GM23338 (cell line): ENCODE data around the gene IRF2BP1. TPM values are rescaled to one million over a fixed set of nuclear protein-coding genes. Genes with fewer than 3 reads are reported as not detected.

Experiments used
- ATAC-seq: fragments of 200-7000 bp; cut with Tn5 transposase; 3 replicates; pipeline ENCODE4 v1.9.1; 2020
- DNase-seq: peaks from one replicate; pipeline ENCODE4 v3.0.0-alpha.2; 2015; ENCODE audit warnings: low spot score
- H2AFZ ChIP-seq: fragments of 200-600 bp; sonication (generic); 2 replicates; pipeline ENCODE4 v1.8.0; 2016; ENCODE audit warnings: antibody characterized with exemption, mild to moderate bottlenecking, moderate library complexity
- H3F3A ChIP-seq: fragments of 200-600 bp; sonication (generic); replicated peaks from 2 replicates; pipeline ENCODE4 v1.8.0; 2017; ENCODE audit warnings: antibody characterized with exemption, mixed run types, low read depth
- H3K27ac ChIP-seq: fragments of 200-600 bp; sonication (generic); 2 replicates; pipeline ENCODE4 v1.6.1; 2016; ENCODE audit warnings: low read depth
- H3K27me3 ChIP-seq: fragments of 200-600 bp; sonication (generic); 2 replicates; pipeline ENCODE4 v1.8.0; 2016; ENCODE audit warnings: mild to moderate bottlenecking, mixed run types, moderate library complexity; ENCODE audit not compliant: insufficient read depth
- H3K36me3 ChIP-seq: fragments of 200-600 bp; sonication (generic); 2 replicates; pipeline ENCODE4 v1.8.0; 2016; ENCODE audit warnings: mild to moderate bottlenecking; ENCODE audit not compliant: insufficient read depth
- H3K4me1 ChIP-seq: fragments of 200-600 bp; sonication (generic); 2 replicates; pipeline ENCODE4 v1.8.0; 2016; ENCODE audit warnings: mild to moderate bottlenecking, moderate library complexity; ENCODE audit not compliant: insufficient read depth
- H3K4me2 ChIP-seq: fragments of 200-600 bp; sonication (generic); 2 replicates; pipeline ENCODE4 v1.7.1; 2017; ENCODE audit warnings: mixed run types
- H3K4me3 ChIP-seq: fragments of 200-600 bp; sonication (generic); 2 replicates; pipeline ENCODE4 v1.6.1; 2016; ENCODE audit warnings: mixed run types
- H3K79me2 ChIP-seq: fragments of 200-600 bp; sonication (generic); replicated peaks from 2 replicates; pipeline ENCODE4 v1.8.0; 2017; ENCODE audit warnings: mild to moderate bottlenecking; ENCODE audit not compliant: insufficient read depth
- H3K9me2 ChIP-seq: fragments of 200-600 bp; sonication (generic); 2 replicates; pipeline ENCODE4 v1.8.0; 2017; ENCODE audit not compliant: insufficient read depth
- H4K20me1 ChIP-seq: fragments of 200-600 bp; sonication (generic); replicated peaks from 2 replicates; pipeline ENCODE4 v1.8.0; 2017; ENCODE audit warnings: mild to moderate bottlenecking; ENCODE audit not compliant: insufficient read depth
- H3K27ac Mint-ChIP-seq: 2 replicates; pipeline ENCODE4 v1.8.0; 2020; ENCODE audit warnings: inconsistent platforms, mild to moderate bottlenecking, moderate library complexity, mixed read lengths
- H3K27me3 Mint-ChIP-seq: 3 replicates; pipeline ENCODE4 v1.8.0; 2022; ENCODE audit warnings: low read depth, mild to moderate bottlenecking, moderate library complexity, mixed read lengths, inconsistent platforms; ENCODE audit not compliant: insufficient read depth, poor library complexity
- H3K36me3 Mint-ChIP-seq: 3 replicates; pipeline ENCODE4 v1.8.0; 2021; ENCODE audit warnings: low read depth, mild to moderate bottlenecking, inconsistent platforms, moderate library complexity, mixed read lengths
- H3K4me1 Mint-ChIP-seq: 3 replicates; pipeline ENCODE4 v1.8.0; 2020; ENCODE audit warnings: mild to moderate bottlenecking, inconsistent platforms, mixed read lengths
- H3K4me3 Mint-ChIP-seq: 3 replicates; pipeline ENCODE4 v1.8.0; 2021; ENCODE audit warnings: moderate library complexity, mild to moderate bottlenecking, inconsistent platforms, mixed read lengths
- H3K9me3 Mint-ChIP-seq: 3 replicates; pipeline ENCODE4 v1.8.0; 2020; ENCODE audit warnings: moderate library complexity, mild to moderate bottlenecking, inconsistent platforms, mixed read lengths
- CREB1 ChIP-seq: fragments of 250-450 bp; sonication (Bioruptor Pico); IDR thresholded peaks from 2 replicates; pipeline ENCODE4 v1.5.0; 2020; ENCODE audit warnings: low read depth, mild to moderate bottlenecking, moderate library complexity
- EZH2 ChIP-seq: fragments of 200-600 bp; sonication (generic); IDR thresholded peaks from one replicate; pipeline ENCODE4 v1.8.0; 2017; ENCODE audit warnings: antibody characterized with exemption, mild to moderate bottlenecking, low read depth; ENCODE audit not compliant: unreplicated experiment
- EZH2phosphoT487 ChIP-seq: fragments of 200-600 bp; sonication (generic); IDR thresholded peaks from one replicate; pipeline ENCODE4 v1.8.1; 2018; ENCODE audit warnings: antibody characterized with exemption; ENCODE audit not compliant: unreplicated experiment
- JUNB ChIP-seq: IDR thresholded peaks from one replicate; pipeline ENCODE4 v1.6.1; 2016; ENCODE audit warnings: antibody characterized with exemption; ENCODE audit not compliant: unreplicated experiment
- POLR2AphosphoS5 ChIP-seq: IDR thresholded peaks from 2 replicates; pipeline ENCODE4 v1.6.1; 2016; ENCODE audit warnings: antibody characterized with exemption, low read depth
- STAT1 ChIP-seq: IDR thresholded peaks from one replicate; pipeline ENCODE4 v1.6.1; 2016; ENCODE audit warnings: antibody characterized with exemption; ENCODE audit not compliant: unreplicated experiment
- ZNF331 ChIP-seq: fragments of 250-450 bp; sonication (Bioruptor Pico); IDR thresholded peaks from 2 replicates; pipeline ENCODE4 v1.5.0; 2020; ENCODE audit warnings: low read depth, mild to moderate bottlenecking, moderate library complexity
- polyA plus RNA-seq: library from polyadenylated mRNA; unstranded; fragments of >200 nt; fragmentation: Nextera tagmentation; extraction: Ambion mirVana; gene quantifications from 2 replicates; pipeline ENCODE4 v1.2.1, GENCODE V29; 2016
- total RNA-seq: library from RNA; depleted of rRNA; stranded (reverse); fragments of >200 nt; shearing (Covaris generic); gene quantifications from 2 replicates; pipeline ENCODE4 v1.2.3, GENCODE V29; 2014
- TF ChIP-seq, protein P1 (sequence below): IDR thresholded peaks from 2 replicates; pipeline ENCODE4 v1.6.1; 2016; ENCODE audit warnings: antibody characterized with exemption
- TF ChIP-seq, protein P2 (sequence below), 2 experiments: fragments of 200-600 bp in 1 of 2; sonication (generic) in 1 of 2; conservative IDR thresholded peaks; 2 replicates each; pipeline versions ENCODE4 v1.5.1 to v1.6.1; 2016 to 2017; ENCODE audit warnings: antibody characterized with exemption in 2 of 2, low read depth in 2 of 2, mild to moderate bottlenecking in 2 of 2, moderate library complexity in 1 of 2
- TF ChIP-seq, protein P3 (sequence below): fragments of 250-450 bp; sonication (Bioruptor Pico); IDR thresholded peaks from 2 replicates; pipeline ENCODE4 v1.5.0; 2020; ENCODE audit warnings: mild to moderate bottlenecking, moderate library complexity

IRF2BP1 gene
- total and polyA plus RNA-seq, 2 experiments from 2014 or later = 10.4 to 41.6 TPM

DNA sequence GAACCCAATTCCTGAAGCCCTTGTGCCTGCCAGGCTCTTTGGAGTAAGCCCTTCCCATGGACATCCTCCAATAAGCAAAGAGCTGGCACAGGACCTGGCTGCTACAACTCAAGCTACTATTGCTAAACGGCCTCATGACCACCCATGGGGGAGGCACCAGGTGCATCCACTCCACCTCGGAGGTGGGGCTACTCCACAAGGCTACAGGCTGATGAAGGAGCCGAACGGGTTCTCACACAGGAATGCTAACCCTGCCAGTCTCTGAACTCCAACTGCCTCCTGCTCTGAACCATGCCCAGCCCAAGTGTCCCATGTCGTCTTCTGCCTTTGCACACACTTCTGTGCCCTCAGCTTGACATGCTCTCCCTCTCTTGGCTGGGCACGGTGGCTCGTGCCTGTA lies 33.0 kb downstream of the IRF2BP1 start:
- H3K9me2 ChIP-seq = no peaks in the 10 kb centered on the region
- Mint-ChIP-seq H3K9me3 (no peaks in the 10 kb centered on the region), H3K27me3 (peaks cover 13% of the 10 kb centered on the region), H3K4me3 (no peak overlapping the region), H3K27ac (no peak overlapping the region; the same call in 1 of the 2 replicates), H3K4me1 (no peaks in the 10 kb centered on the region), H3K36me3 (peaks cover 64% of the 10 kb centered on the region)
- no peaks in the 10 kb centered on the region for H3K27me3 ChIP-seq
- H3F3A ChIP-seq = peaks cover 18% of the 10 kb centered on the region
- no peak overlapping the region for H3K4me2 ChIP-seq
- no peaks in the 10 kb centered on the region for H3K4me1 ChIP-seq
- DNase-seq = no peak
- peaks cover 43% of the 10 kb centered on the region for H4K20me1 ChIP-seq
- H3K27ac ChIP-seq = no peak overlapping the region
- ATAC-seq = no peak
- H3K79me2 ChIP-seq = peaks cover 31% of the 10 kb centered on the region
- TF ChIP-seq EZH2 = no peak
- peaks cover 42% of the 10 kb centered on the region for H3K36me3 ChIP-seq
- no peak overlapping the region for H3K4me3 ChIP-seq
- H2AFZ ChIP-seq = no peak overlapping the region

DNA sequence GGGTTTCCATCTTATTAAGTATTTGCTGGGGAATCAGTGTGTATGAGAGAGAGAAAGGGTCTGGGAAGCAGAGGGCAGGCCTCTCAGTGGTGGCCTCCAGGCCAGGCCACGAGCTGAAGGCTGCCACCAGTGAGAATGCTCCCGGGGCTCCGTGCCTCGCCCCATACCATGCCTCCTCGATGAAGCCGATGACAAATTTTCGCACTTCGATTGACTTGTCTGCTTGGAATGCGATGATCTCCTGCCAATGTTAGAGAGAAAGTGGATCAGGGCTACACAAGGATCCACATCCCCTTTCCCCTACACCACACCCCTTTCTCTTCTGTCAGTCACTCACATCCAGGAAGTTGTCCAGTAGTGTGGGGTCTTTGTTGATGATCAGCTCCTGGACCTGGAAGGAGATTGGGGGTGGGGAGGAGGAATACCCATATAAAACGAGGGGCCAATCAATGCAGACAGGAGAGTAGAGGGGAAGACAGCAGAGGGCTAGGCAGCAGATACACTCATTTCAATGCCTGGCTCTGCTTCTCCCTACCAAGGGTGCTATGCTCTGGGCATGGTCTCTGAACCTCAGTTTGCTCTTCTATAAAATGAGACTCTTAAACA lies 33.7 kb downstream of the IRF2BP1 start:
- Histone ChIP-seq H3K27ac (no peak overlapping the region), H3K79me2 (peaks cover 23% of the 10 kb centered on the region), H3K27me3 (no peaks in the 10 kb centered on the region), H3F3A (peaks cover 20% of the 10 kb centered on the region), H2AFZ (no peak overlapping the region), H3K4me1 (no peaks in the 10 kb centered on the region), H4K20me1 (peaks cover 37% of the 10 kb centered on the region), H3K36me3 (peaks cover 50% of the 10 kb centered on the region), H3K4me2 (no peak overlapping the region), H3K9me2 (no peaks in the 10 kb centered on the region), H3K4me3 (no peak overlapping the region)
- DNase-seq (no peak), ATAC-seq (no peak)
- no peak overlapping the region for H3K4me3 Mint-ChIP-seq
- peaks cover 69% of the 10 kb centered on the region for H3K36me3 Mint-ChIP-seq
- no peaks in the 10 kb centered on the region for H3K4me1 Mint-ChIP-seq
- H3K27me3 Mint-ChIP-seq = peaks cover 13% of the 10 kb centered on the region
- H3K27ac Mint-ChIP-seq = no peak overlapping the region; the same call in 1 of the 2 replicates
- no peaks in the 10 kb centered on the region for H3K9me3 Mint-ChIP-seq
- TF ChIP-seq, protein P1, sequence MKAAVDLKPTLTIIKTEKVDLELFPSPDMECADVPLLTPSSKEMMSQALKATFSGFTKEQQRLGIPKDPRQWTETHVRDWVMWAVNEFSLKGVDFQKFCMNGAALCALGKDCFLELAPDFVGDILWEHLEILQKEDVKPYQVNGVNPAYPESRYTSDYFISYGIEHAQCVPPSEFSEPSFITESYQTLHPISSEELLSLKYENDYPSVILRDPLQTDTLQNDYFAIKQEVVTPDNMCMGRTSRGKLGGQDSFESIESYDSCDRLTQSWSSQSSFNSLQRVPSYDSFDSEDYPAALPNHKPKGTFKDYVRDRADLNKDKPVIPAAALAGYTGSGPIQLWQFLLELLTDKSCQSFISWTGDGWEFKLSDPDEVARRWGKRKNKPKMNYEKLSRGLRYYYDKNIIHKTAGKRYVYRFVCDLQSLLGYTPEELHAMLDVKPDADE = no peak
- TF ChIP-seq EZH2 (no peak), JUNB (no peak), STAT1 (no peak), POLR2AphosphoS5 (no peak), ZNF331 (CRISPR knock-in tag) (no peak), CREB1 (CRISPR knock-in tag) (no peak), EZH2phosphoT487 (no peak)
- TF ChIP-seq, protein P2, sequence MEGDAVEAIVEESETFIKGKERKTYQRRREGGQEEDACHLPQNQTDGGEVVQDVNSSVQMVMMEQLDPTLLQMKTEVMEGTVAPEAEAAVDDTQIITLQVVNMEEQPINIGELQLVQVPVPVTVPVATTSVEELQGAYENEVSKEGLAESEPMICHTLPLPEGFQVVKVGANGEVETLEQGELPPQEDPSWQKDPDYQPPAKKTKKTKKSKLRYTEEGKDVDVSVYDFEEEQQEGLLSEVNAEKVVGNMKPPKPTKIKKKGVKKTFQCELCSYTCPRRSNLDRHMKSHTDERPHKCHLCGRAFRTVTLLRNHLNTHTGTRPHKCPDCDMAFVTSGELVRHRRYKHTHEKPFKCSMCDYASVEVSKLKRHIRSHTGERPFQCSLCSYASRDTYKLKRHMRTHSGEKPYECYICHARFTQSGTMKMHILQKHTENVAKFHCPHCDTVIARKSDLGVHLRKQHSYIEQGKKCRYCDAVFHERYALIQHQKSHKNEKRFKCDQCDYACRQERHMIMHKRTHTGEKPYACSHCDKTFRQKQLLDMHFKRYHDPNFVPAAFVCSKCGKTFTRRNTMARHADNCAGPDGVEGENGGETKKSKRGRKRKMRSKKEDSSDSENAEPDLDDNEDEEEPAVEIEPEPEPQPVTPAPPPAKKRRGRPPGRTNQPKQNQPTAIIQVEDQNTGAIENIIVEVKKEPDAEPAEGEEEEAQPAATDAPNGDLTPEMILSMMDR (conservative IDR thresholded peaks at IDR 0.05; ENCODE audit: low read depth in 2 of 2) = no peak
- TF ChIP-seq, protein P3, sequence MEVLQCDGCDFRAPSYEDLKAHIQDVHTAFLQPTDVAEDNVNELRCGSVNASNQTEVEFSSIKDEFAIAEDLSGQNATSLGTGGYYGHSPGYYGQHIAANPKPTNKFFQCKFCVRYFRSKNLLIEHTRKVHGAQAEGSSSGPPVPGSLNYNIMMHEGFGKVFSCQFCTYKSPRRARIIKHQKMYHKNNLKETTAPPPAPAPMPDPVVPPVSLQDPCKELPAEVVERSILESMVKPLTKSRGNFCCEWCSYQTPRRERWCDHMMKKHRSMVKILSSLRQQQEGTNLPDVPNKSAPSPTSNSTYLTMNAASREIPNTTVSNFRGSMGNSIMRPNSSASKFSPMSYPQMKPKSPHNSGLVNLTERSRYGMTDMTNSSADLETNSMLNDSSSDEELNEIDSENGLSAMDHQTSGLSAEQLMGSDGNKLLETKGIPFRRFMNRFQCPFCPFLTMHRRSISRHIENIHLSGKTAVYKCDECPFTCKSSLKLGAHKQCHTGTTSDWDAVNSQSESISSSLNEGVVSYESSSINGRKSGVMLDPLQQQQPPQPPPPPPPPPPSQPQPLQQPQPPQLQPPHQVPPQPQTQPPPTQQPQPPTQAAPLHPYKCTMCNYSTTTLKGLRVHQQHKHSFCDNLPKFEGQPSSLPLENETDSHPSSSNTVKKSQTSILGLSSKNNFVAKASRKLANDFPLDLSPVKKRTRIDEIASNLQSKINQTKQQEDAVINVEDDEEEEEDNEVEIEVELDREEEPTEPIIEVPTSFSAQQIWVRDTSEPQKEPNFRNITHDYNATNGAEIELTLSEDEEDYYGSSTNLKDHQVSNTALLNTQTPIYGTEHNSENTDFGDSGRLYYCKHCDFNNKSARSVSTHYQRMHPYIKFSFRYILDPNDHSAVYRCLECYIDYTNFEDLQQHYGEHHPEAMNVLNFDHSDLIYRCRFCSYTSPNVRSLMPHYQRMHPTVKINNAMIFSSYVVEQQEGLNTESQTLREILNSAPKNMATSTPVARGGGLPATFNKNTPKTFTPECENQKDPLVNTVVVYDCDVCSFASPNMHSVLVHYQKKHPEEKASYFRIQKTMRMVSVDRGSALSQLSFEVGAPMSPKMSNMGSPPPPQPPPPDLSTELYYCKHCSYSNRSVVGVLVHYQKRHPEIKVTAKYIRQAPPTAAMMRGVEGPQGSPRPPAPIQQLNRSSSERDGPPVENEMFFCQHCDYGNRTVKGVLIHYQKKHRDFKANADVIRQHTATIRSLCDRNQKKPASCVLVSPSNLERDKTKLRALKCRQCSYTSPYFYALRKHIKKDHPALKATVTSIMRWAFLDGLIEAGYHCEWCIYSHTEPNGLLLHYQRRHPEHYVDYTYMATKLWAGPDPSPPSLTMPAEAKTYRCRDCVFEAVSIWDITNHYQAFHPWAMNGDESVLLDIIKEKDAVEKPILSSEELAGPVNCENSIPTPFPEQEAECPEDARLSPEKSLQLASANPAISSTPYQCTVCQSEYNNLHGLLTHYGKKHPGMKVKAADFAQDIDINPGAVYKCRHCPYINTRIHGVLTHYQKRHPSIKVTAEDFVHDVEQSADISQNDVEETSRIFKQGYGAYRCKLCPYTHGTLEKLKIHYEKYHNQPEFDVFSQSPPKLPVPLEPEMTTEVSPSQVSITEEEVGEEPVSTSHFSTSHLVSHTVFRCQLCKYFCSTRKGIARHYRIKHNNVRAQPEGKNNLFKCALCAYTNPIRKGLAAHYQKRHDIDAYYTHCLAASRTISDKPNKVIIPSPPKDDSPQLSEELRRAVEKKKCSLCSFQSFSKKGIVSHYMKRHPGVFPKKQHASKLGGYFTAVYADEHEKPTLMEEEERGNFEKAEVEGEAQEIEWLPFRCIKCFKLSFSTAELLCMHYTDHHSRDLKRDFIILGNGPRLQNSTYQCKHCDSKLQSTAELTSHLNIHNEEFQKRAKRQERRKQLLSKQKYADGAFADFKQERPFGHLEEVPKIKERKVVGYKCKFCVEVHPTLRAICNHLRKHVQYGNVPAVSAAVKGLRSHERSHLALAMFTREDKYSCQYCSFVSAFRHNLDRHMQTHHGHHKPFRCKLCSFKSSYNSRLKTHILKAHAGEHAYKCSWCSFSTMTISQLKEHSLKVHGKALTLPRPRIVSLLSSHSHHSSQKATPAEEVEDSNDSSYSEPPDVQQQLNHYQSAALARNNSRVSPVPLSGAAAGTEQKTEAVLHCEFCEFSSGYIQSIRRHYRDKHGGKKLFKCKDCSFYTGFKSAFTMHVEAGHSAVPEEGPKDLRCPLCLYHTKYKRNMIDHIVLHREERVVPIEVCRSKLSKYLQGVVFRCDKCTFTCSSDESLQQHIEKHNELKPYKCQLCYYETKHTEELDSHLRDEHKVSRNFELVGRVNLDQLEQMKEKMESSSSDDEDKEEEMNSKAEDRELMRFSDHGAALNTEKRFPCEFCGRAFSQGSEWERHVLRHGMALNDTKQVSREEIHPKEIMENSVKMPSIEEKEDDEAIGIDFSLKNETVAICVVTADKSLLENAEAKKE (CRISPR knock-in tag) = no peak
